ENCODE data around the gene SPATA2L.
A peak's percentile ranks its signal among the peaks of the same experiment; 100 is the strongest.

SPATA2L gene

GRCh38 chr16:89712274-89712781 is 10.8 kb upstream of the SPATA2L start:
- no peak for TF ChIP-seq CTCF (IDR thresholded peaks at IDR 0.05; ENCODE audit: low read depth, low read length, missing control alignments)
- peak overlapping the region; percentile 93 for H3K4me3 ChIP-seq (replicated peaks; ENCODE audit: low read depth, low read length)
- no peak for DNase-seq (ENCODE audit: extremely low read depth, low read depth)

GRCh38 chr16:89711601-89712273 is 10.2 kb upstream of the SPATA2L start:
- no peak for DNase-seq (ENCODE audit: extremely low read depth, low read depth)
- no peak for TF ChIP-seq CTCF (IDR thresholded peaks at IDR 0.05; ENCODE audit: low read depth, low read length, missing control alignments)
- peak overlapping the region; percentile 93 for H3K4me3 ChIP-seq (replicated peaks; ENCODE audit: low read depth, low read length)

GRCh38 chr16:89710709-89711564 is 9.4 kb upstream of the SPATA2L start:
- no peak for DNase-seq (ENCODE audit: extremely low read depth, low read depth)
- TF ChIP-seq CTCF (IDR thresholded peaks at IDR 0.05; ENCODE audit: low read depth, low read length, missing control alignments): no peak
- no peak overlapping the region for H3K4me3 ChIP-seq (replicated peaks; ENCODE audit: low read depth, low read length)

GRCh38 chr16:89709716-89710432 is 8.4 kb upstream of the SPATA2L start:
- H3K4me3 ChIP-seq (replicated peaks; ENCODE audit: low read depth, low read length): no peak overlapping the region
- DNase-seq (ENCODE audit: extremely low read depth, low read depth): no peak
- no peak for TF ChIP-seq CTCF (IDR thresholded peaks at IDR 0.05; ENCODE audit: low read depth, low read length, missing control alignments)

- TF ChIP-seq CTCF (IDR thresholded peaks at IDR 0.05; ENCODE audit: low read depth, low read length, missing control alignments): no peak
- DNase-seq (ENCODE audit: extremely low read depth, low read depth): no peak
- no peak overlapping the region for H3K4me3 ChIP-seq (replicated peaks; ENCODE audit: low read depth, low read length)
These were observed 7.7 kb upstream of the SPATA2L start for GRCh38 chr16:89709166-89709565.

GRCh38 chr16:89708481-89708931 is 7.0 kb upstream of the SPATA2L start:
- TF ChIP-seq CTCF (IDR thresholded peaks at IDR 0.05; ENCODE audit: low read depth, low read length, missing control alignments): no peak
- H3K4me3 ChIP-seq (replicated peaks; ENCODE audit: low read depth, low read length): no peak overlapping the region
- DNase-seq (ENCODE audit: extremely low read depth, low read depth): no peak

All from HFF-Myc (cell line).